Stimulated activated CD8-positive, alpha-beta memory T cell treated with anti-CD3 and anti-CD28 coated beads, Interleukin-2, amount 100 ng/mL, for 1 hour (primary cell): Measurements from ENCODE around the gene CCDC85B.
A peak's percentile ranks its signal among the peaks of the same experiment; 100 is the strongest.
"Not testable (repeated sequence)": the region's sequence is repeated elsewhere in the genome, so short reads cannot be mapped to it uniquely, and the experiment has no call there.

Experiments used
- DNase-seq, 2 donors: peaks; one replicate each; pipeline ENCODE4 v3.0.0-alpha.2; 2020; ENCODE audit warnings: low read depth in 2 of 2

The CCDC85B gene

GRCh38 chr11:65890324-65891218 lies at the start of gene CCDC85B:
CCDC85B (plus strand) TSS chr11:65890673; CDS start chr11:65890784, 111 bp downstream.
- peak; percentile 98 for DNase-seq

DNA sequence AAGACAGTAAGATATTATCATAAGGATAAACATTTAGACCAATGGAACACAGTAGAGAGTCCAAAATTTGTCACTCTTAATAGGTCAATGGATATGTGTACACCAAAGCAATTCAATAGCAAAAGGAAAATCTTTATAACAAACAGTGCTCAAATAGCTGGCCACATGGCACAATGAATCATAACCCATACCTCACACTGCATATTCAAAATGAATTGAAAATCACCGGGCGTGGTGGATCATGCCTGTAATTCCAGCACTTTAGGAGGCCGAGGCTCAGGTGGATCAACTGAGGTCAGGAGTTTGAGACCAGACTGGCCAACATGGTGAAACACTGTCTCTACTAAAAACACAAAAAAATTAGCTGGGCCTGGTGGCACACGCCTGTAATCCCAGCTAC lies 48.3 kb upstream of the CCDC85B start:
- no peak for DNase-seq

- DNase-seq = no peak
Measured at GRCh38 chr11:65843811-65844210, 46.7 kb upstream of the CCDC85B start.

- DNase-seq = no peak
Measured at GRCh38 chr11:65844231-65844872, 46.1 kb upstream of the CCDC85B start.

DNA sequence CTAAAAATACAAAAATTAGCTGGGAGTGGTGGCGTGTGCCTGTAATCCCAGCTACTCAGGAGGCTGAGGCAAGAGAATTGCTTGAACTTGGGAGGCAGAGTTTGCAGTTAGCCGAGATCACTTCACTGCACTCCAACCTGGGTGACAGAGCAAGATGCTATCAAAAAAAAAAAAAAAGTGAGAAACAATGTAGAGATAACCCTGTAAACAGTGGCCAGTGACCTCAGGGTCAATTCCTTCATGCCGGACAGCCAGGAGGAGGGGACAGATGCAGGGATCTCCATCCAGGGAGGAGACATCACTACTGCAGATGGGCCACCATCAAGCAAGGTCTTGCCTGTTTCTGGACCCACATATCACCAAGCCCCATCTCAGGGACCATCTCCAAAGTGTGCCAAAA lies 42.7 kb upstream of the CCDC85B start:
- no peak for DNase-seq

DNA sequence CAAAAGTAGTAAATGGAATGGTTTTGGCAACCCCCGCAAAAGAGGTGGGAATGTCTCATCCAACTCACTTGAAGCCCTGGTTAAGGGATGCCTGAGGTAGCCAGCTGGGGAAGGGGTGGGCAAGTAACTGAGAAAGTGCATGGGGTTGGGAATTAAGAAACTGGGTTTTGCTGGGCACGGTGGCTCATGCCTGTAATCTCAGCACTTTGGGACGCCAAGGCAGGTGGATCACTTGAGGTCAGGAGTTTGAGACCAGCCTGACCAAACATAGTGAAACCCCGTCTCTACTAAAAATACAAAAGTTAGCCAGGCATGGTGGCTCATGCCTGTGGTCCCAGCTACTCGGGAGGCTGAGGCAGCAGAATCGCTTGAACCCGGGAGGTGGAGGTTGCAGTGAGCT lies 41.8 kb upstream of the CCDC85B start:
- not testable (repeated sequence) for DNase-seq

- DNase-seq = no peak
Measured at GRCh38 chr11:65849366-65849765, 41.1 kb upstream of the CCDC85B start.

- DNase-seq = no peak
Measured at GRCh38 chr11:65849771-65850216, 40.7 kb upstream of the CCDC85B start.

GRCh38 chr11:65850217-65851082 lies 40.0 kb upstream of the CCDC85B start:
- DNase-seq = no peak

DNA sequence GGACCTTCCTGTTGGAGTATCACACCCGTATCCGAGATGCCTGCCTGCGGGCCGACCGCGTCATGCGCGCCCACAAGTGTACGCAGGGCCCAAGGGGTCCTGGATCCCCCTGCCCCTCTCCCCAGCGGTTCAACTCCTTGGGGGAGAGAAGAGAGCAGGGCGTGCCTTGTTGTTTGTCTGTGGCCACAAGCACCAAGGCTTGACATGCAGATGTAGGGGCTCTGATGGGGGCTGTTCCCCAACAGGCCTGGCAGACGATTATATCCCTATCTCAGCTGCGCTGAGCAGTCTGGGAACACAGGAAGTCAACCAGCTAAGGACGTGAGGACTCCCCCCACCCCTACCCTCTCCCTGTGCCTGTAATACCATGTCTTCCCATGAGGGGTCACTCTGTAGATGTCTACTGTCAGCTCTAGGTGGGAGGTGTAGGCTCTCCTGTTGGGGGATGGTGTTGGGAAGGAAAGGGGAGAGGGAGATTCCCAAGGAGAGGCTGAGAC lies 39.3 kb upstream of the CCDC85B start:
- no peak for DNase-seq

DNA sequence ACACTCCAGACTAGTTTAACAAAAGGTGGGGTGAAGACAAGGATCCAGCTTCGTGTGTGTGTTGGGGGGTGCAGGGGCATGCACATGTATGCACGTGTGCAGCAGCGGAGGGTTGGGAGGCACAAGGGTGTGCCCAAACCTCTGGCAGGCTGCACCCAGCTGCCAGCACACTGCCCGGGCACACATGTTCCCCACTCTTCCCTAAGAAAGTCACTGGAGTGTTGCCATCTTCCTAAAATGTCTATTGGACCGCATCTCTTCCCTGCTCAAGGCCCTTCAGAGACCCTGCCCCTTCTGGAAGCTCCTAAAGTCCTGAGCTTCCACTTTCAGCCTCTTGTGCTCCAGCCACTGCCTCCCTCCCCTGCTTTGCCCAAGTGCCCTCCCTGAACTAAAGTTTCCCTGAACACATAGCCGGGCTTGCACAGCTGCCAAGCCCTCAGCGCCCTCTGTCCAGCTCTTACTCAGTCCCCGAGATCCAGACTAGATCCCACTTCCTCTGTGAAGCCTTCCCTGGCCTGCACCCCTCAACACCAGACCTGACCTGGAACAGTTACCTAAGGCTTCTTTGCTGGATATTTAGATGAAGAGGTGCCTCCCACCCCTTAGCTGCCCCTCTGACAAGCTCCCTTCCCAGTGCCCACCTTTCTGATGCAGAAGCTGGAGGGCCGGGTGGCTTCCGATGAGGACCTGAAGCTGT lies 38.5 kb upstream of the CCDC85B start:
- no peak for DNase-seq

- no peak for DNase-seq
Measured at GRCh38 chr11:65852508-65853245, 37.8 kb upstream of the CCDC85B start.

- DNase-seq = no peak
Measured at GRCh38 chr11:65853246-65853979, 37.1 kb upstream of the CCDC85B start.

DNA sequence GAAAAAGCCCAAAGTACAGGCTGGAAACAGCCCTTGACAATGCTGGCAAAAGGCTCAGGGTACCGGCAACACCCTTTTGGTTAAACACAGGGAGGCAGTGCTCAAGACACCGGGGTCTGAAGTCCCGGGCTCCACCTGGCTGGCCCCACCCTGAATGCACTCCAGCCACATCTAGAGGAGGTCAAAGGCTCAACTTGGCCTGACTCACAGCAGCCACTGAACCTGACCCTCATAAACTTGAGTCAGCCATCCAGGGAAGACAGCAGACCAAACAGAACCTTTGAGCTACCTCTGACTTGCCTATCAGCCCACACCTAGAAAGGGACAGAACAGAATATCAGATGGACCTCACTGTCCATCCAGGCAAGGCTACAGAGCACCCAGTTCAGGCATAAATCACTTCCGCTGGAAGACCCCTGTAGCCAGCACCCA lies 36.3 kb upstream of the CCDC85B start:
- DNase-seq = no peak

DNA sequence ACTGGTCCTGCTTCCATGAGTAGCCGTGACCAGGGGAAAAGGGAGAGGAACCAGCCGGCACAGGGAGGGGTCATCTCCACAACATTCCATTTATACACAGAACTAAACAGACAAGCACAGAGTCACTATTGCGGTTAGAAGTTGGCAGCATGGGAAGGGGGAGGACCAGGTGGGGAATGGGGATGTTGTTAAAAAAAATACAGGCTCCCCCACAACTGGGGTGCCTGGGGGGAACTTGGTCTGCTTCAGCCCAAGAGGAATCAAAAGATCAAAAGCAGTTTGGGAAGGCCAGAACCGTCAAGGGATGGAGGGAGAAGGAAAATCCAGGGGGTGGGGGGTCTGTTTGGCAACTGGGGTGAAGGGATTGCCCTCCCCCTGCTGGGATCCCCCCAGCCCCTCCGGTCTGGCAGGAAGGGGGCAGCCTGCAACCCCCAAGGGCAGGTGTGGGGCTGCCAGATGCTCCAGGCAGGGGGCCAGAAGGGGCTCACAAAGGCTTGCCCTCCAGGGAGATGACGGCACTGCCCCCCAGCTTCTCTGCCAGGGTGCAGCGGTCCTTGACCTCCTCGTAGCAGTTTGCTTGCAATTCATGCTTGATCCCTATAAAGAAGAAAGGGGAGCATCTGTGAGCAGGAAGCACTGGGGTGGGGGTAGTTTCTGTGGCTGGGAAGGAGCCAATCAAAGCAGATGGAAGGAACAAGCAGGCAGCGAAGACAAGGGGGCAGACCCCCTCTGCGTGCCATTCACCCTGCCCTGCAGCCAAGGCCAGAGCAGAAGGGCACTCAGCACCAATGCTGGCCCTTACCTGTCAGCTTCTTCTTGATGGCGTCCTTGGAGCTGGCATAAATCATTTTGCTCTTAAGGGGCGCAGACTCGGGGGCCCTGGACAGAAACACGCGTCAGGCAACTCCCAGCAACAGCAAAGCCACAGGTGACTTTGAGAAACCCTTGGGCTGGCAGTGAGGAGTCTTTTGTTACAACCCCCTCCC lies 35.3 kb upstream of the CCDC85B start:
- no peak for DNase-seq

GRCh38 chr11:65855927-65856363 lies 34.5 kb upstream of the CCDC85B start:
- DNase-seq = no peak

GRCh38 chr11:65856689-65857499 lies 33.6 kb upstream of the CCDC85B start:
- DNase-seq = peak; percentile 67 to 73

- peak; percentile 33 to 39 for DNase-seq
Measured at GRCh38 chr11:65857500-65857852, 33.0 kb upstream of the CCDC85B start.
